ENCODE measurements around the gene DDIAS.

DNA sequence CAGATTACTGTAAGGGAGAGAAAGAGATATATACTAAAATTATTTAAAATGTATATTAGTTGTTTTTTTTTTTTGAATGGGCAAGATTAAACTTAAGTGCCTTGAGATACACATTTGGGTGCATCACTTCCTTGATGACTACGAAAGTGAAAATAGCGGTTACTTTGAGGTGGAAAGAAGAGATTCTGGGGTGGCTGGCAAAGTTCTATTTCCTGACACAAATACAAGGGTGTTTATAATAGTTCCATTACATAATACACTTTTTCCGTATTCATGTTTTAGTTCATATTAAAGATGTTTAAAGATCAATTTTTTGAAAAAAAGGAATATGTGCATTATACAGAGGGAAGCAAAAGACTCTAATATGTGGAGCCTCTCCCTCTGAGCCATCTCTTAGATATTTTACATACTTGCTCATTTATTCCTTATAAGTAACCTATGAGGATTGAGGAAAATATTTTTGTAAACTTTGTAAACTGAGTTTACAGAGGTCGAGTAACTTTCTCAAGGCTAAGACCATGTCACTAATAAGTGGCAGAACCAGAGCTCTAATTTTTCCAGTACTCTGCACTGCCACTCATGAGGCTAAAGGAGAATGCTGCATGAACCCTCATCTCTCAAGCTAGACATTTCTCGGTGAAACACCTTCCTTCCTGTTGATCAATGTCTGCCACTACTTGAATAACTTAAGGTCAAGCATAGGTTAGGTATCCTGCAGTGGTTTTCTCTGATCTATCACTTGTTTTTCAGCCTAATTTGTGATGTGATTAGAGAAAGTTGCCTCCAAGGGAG is 58.6 kb downstream of the DDIAS start:
- TF ChIP-seq, protein P1, sequence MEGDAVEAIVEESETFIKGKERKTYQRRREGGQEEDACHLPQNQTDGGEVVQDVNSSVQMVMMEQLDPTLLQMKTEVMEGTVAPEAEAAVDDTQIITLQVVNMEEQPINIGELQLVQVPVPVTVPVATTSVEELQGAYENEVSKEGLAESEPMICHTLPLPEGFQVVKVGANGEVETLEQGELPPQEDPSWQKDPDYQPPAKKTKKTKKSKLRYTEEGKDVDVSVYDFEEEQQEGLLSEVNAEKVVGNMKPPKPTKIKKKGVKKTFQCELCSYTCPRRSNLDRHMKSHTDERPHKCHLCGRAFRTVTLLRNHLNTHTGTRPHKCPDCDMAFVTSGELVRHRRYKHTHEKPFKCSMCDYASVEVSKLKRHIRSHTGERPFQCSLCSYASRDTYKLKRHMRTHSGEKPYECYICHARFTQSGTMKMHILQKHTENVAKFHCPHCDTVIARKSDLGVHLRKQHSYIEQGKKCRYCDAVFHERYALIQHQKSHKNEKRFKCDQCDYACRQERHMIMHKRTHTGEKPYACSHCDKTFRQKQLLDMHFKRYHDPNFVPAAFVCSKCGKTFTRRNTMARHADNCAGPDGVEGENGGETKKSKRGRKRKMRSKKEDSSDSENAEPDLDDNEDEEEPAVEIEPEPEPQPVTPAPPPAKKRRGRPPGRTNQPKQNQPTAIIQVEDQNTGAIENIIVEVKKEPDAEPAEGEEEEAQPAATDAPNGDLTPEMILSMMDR (IDR thresholded peaks at IDR 0.05) = no peak
- TF ChIP-seq POLR2A (IDR thresholded peaks at IDR 0.05) = no peak

All from lower leg skin (tissue), 3 donors.